NCI-H128 (cell line): ENCODE results near the gene EIF5B.
"Not testable (repeated sequence)": the region's sequence is repeated elsewhere in the genome, so short reads cannot be mapped to it uniquely, and the experiment has no call there.

Experiments used
- DNase-seq: peaks from one replicate; lab custom pipeline; 2025; ENCODE audit not compliant: unreplicated experiment; lab: John Stamatoyannopoulos, UW

Gene EIF5B

GRCh38 chr2:99356853-99357252, 19.7 kb downstream of the EIF5B start:
- no peak for DNase-seq

DNA sequence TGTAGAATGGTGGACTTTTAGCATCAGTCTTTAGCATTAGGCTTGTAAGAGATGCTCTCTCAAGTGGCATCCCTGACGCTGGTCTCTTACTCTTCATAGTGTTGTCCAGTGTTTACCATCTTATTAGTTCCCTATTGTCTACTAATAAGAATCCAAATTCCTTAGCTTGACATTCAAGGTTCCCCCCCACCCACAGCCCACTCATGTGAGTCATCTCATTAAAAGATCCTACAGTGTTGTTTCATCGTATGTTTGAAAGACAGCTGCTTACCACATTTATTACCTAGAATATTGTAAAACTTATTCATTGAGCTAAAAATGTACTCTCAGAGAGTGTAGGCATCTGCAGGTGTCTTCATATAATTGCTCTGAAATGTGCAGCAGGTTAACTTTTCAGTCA, 28.5 kb downstream of the EIF5B start:
- DNase-seq = no peak

DNA sequence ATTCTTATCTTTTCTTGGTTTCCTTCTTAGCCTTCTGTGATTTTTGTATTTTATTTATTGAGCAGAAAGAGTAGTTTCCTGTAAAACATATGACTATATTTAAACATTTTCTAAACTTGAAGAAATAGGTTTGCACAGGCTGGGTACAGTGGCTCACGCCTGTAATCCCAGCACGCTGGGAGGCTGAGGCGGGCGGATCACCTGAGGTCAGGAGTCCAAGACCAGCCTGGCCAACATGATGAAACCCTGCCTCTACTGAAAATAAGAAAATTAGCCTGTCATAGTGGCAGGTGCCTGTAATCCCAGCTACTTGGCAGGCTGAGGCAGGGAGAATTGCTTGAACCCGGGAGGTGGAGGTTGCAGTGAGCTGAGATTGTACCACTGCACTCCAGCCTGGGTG, 31.7 kb downstream of the EIF5B start:
- DNase-seq = not testable (repeated sequence)

DNA sequence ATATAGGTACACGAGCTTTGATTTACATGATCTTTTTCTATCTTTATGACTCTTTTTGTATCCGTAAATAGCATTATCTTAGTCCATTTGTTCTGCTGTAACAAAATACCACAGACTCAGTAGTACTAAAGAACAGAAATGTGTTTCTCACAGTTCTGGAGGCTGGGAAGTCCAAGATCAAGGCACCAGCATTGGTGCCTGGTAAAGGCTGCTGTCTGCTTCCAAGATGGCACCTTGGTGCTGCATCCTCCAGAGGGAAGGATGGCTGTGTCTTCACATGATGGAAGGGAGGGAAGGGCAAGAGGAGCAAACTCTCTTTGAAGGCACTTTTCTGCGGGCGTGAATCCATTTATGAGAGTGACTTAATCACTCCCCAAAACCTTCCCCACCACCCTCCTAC, 36.0 kb downstream of the EIF5B start:
- DNase-seq = no peak

DNA sequence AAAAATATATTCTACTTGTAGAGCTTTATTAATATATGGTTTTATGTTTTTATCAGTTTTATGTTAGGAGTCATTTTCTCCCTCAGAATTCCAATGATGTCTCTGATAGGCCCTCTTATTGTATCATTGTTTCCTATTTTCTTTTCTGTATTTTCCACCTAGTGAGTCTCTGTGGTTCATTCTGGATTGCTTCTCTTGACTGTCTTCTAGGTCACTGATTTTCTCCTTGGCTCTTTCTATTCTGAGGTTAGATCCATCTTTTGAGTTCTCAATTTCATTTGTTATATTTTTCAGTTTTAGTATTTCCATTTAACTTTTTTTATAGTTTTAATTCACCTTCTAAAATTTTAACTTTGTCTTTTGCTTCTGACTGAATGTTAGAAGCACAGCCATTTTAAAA, 37.6 kb downstream of the EIF5B start:
- DNase-seq = no peak

DNA sequence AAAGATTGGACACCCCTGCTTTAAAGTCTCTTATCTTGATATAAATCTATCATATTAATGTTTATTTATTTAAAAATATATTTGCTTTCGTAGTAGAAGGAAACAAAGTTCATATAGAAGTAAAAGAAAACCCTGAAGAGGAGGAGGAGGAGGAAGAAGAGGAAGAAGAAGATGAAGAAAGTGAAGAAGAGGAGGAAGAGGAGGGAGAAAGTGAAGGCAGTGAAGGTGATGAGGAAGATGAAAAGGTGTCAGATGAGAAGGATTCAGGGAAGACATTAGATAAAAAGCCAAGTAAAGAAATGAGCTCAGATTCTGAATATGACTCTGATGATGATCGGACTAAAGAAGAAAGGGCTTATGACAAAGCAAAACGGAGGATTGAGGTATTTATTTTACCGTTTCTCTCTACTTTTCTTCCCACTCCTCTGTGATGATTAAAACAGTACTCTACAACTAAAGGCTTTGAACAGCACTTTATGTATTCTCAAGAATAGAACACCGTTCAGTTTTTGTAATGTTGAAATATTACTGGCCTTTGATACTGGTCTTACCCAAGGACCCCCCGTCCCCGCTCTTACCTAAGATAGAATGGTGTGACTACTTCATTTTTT, 39.2 kb downstream of the EIF5B start:
- no peak for DNase-seq

- no peak for DNase-seq
These were observed 40.7 kb downstream of the EIF5B start for GRCh38 chr2:99377879-99378278.

DNA sequence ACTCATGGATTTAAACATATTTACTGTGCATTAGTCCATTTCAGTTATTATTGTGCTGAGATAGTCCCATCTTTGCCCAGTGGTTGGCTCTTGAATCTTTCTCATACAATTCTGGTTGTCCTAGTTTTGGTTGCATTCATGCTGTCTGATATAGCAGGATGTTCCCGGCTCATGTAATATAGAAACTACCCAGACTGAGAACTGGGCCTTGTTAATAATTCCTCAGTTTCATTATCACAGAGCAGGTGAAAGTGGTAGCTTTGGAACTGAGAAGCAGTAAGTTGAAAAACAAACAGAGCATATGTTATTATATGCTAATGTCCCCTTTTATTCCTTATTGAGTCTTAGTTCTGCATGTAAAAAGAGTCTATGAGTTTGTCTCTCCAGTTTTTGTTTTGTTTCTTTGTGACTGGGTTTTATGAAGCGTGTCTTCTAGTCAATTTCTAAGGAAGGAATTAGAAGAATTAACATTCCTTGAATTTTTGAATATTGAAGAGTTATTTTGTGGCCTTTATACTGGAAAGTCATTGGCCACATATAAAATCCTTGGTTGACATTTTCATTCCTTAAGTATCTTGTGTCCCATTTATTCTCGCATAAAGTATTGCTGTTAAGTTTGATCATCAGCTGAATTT, 43.3 kb downstream of the EIF5B start:
- DNase-seq = no peak

- DNase-seq = no peak
These were observed 45.0 kb downstream of the EIF5B start for GRCh38 chr2:99382143-99382542.

- DNase-seq = no peak
These were observed 48.8 kb downstream of the EIF5B start for GRCh38 chr2:99386011-99386410.

- DNase-seq = no peak
These were observed 51.7 kb downstream of the EIF5B start for GRCh38 chr2:99388892-99389291.

DNA sequence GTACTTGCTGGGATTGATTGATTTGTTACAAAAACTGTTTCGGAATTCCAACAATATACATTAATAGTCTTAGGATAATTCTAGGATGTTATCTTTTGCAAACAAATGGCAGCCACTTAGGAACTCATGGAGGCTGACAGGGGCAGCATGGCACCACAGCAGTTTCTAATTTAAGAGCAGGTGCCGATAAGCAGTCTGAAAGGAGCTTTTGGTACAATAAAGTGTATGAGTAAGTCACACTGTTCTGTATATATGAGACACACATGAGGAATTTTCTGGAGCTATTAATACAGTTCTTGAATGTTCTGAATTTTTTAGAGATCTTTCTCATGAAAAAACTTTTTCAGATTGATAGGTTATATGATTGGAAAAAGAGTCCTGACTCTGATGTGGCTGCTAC, 52.2 kb downstream of the EIF5B start:
- DNase-seq = no peak

- DNase-seq = no peak
These were observed 52.8 kb downstream of the EIF5B start for GRCh38 chr2:99389946-99390345.

GRCh38 chr2:99395589-99396130, 58.5 kb downstream of the EIF5B start:
- no peak for DNase-seq

DNA sequence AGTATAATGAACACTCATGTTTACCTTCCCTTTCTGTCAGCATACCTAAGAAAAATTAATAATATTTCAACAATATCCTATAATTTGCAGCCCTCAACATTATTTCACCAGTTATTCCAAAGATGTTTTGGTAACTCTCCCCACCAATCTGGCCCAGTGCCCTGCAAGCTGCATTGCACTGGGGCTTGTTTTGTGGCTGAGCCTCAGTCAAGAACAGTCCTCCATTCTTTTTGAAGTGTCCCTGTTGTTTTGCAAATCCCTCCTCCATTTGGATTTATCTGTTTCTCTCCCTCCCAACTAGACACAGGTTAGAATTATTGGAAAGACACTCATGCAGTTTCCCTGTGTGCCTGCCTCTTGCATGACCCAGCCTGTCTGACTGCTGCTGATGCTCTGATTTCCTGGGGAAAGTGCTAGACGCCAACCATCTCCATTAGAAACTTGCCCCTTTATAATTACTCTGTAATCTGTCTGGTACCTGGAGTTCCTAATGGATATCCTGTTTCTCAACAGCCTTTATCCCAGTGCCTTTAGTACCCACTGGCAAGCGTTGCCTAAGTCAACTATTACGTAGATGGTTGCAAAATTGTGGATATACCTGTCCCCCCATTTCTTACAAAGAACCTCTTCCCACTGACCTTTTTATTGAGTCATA, 60.2 kb downstream of the EIF5B start:
- no peak for DNase-seq

- no peak for DNase-seq
These were observed 61.1 kb downstream of the EIF5B start for GRCh38 chr2:99398303-99398702.

DNA sequence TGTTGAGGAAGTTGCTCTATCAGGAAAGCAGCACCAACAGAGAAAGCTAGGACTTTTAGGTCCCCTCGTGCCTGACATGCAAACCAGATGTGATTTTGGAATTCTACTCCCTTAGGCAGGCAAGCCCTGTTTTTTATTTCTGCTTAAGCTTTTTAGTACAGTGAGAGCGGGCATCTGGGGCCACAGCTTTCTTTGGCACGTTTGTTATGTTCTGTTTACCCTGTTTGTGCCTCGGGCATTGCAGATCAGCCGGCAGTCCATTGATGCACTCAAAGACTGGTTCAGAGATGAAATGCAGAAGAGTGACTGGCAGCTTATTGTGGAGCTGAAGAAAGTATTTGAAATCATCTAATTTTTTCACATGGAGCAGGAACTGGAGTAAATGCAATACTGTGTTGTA, 61.9 kb downstream of the EIF5B start:
- DNase-seq = no peak

- DNase-seq = no peak
These were observed 62.6 kb downstream of the EIF5B start for GRCh38 chr2:99399795-99400194.

DNA sequence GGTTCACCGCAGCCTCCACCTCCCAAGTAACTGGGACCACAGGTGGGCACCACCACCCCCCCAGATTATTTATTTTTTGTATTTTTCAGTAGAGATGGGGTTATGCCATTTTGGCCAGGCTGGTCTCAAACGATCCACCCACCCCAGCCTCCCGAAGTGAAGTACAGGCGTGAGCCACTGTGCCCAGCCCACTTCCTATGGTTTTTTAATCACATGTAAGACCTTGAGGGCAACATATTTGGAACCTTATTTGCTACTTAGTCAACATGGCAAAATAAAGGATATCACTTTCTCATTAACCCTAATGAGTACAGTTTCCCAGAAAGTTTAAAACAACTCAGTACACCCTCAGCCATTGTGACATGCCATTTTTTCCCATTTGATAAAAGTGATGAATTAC, 64.7 kb downstream of the EIF5B start:
- no peak for DNase-seq

DNA sequence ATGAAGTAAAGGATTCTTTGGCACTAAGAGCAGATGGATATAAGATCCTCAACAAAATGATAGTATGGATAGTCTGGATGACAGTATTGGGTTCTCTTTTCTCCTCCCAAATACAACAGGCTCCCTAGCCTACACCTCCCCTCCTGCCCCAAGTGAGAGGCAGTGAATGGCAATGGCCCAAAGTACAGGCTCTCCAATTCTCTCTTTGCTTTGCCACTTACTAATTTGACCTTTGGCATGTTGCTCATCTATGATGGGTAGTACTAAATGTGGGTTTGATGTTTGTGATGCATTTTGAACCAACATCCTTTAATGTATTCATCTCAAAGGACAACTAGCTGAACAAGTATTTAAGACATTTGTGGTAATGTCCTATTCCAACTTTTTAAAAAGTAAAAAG, 65.9 kb downstream of the EIF5B start:
- no peak for DNase-seq

- no peak for DNase-seq
These were observed 66.3 kb downstream of the EIF5B start for GRCh38 chr2:99403524-99403923.

DNA sequence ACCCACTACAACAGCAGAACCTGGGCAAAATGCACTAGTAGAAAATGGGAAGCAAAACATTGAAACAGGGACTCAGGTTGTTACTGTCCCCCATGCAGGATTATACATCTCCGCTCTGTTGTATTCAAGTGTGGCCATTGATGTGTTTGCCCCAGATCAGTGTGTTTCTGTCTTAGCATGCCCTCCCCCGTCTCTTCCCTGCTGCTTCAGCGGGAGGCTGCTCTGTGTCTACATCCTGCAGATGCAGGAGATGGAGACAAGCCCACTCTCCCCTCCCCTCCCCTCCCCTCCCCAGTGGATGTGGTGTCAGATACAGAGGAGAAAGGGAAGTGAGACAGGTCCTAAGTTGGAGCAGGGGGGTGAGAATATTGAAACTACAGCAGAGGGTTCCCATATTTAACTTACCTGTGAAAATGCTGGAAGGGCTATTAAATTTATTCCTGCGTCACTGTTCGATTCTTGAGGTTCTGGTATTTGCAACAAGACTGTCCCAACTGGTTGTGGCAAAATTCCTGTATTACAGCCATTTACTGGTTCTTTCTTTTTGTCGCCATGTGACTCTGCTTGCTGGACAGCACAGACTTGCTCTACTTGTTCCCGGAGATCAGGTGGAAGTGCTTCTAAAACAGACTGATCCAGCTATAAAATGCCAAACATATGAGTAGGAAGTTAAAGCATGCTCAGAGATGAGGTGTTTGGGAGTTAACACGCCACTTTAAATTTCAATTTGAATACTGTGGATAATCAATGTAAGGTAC, 67.0 kb downstream of the EIF5B start:
- no peak for DNase-seq
